HepG2 (cell line): Measurements from ENCODE around the gene SETD1A. TPM values are rescaled to one million over a fixed set of nuclear protein-coding genes. Genes with fewer than 3 reads are reported as not detected.

Experiments
- AHDC1 ChIP-seq: sonication (generic); formaldehyde crosslinking; IDR thresholded peaks from 2 replicates; pipeline ENCODE4 v1.5.1; 2020; ENCODE audit warnings: mild to moderate bottlenecking, missing genetic modification reagents, borderline replicate concordance
- HDAC1 ChIP-seq: sonication (generic); formaldehyde crosslinking; IDR thresholded peaks from 2 replicates; pipeline ENCODE4 v1.5.1; 2020; ENCODE audit warnings: mild to moderate bottlenecking, missing genetic modification reagents
- HIC2 ChIP-seq: sonication (generic); formaldehyde crosslinking; IDR thresholded peaks from 2 replicates; pipeline ENCODE4 v1.9.0; 2022; ENCODE audit warnings: low read depth, missing genetic modification reagents
- ISL2 ChIP-seq: sonication (generic); formaldehyde crosslinking; IDR thresholded peaks from 2 replicates; pipeline ENCODE4 v1.5.0; 2020; ENCODE audit warnings: missing genetic modification reagents
- MEIS2 ChIP-seq: sonication (generic); formaldehyde crosslinking; IDR thresholded peaks from 2 replicates; pipeline ENCODE4 v1.9.0; 2021; ENCODE audit warnings: mild to moderate bottlenecking, missing genetic modification reagents
- PHB2 ChIP-seq: fragments of 450-650 bp; IDR thresholded peaks from 2 replicates; pipeline ENCODE4 v1.6.1; 2018; ENCODE audit not compliant: partially characterized antibody
- PRDM15 ChIP-seq: sonication (generic); formaldehyde crosslinking; IDR thresholded peaks from 2 replicates; pipeline ENCODE4 v1.4.0; 2020; ENCODE audit warnings: missing genetic modification reagents
- RFXAP ChIP-seq: sonication (generic); formaldehyde crosslinking; IDR thresholded peaks from 2 replicates; pipeline ENCODE4 v1.4.0; 2020; ENCODE audit warnings: missing genetic modification reagents, borderline replicate concordance
- SAFB2 ChIP-seq: sonication (generic); formaldehyde crosslinking; IDR thresholded peaks from 2 replicates; pipeline ENCODE4 v1.5.1; 2020; ENCODE audit warnings: missing genetic modification reagents, low read depth, mild to moderate bottlenecking, borderline replicate concordance
- SKIL ChIP-seq: sonication (generic); formaldehyde crosslinking; IDR thresholded peaks from 2 replicates; pipeline ENCODE4 v1.8.0; 2022; ENCODE audit warnings: missing genetic modification reagents, mild to moderate bottlenecking, moderate library complexity, borderline replicate concordance
- TSC22D2 ChIP-seq: sonication (generic); formaldehyde crosslinking; IDR thresholded peaks from 2 replicates; pipeline ENCODE4 v1.5.1; 2020; ENCODE audit warnings: missing genetic modification reagents, mild to moderate bottlenecking, borderline replicate concordance
- ZNF224 ChIP-seq: sonication (generic); formaldehyde crosslinking; IDR thresholded peaks from 2 replicates; pipeline ENCODE4 v1.5.0; 2020; ENCODE audit warnings: mild to moderate bottlenecking, missing genetic modification reagents
- ZNF326 ChIP-seq: sonication (generic); formaldehyde crosslinking; IDR thresholded peaks from 2 replicates; pipeline ENCODE4 v1.4.0; 2020; ENCODE audit warnings: missing genetic modification reagents, borderline replicate concordance
- ZSCAN12 ChIP-seq: sonication (generic); formaldehyde crosslinking; IDR thresholded peaks from 2 replicates; pipeline ENCODE4 v1.9.0; 2021; ENCODE audit warnings: mild to moderate bottlenecking, missing genetic modification reagents
- polyA plus RNA-seq, 8 experiments: library from polyadenylated mRNA; depleted of rRNA in 3 of 8; stranded (reverse) in 7 of 8; unstranded in 1 of 8; fragments of >200 nt; fragmentation: Illumina TruSeq in 4 of 8; extraction: Trizol in 4 of 8; gene quantifications; 2 replicates each; pipeline versions ENCODE4 v1.2.1 to v1.2.3, GENCODE V29; 2011 to 2016; ENCODE audit warnings: low read depth in 4 of 8, missing spikeins in 1 of 8, mixed read lengths in 1 of 8; ENCODE audit not compliant: insufficient read depth in 1 of 8
- total RNA-seq, 5 experiments: library from RNA; depleted of rRNA; stranded (reverse); fragments of >200 nt; fragmentation: Illumina TruSeq; extraction: Trizol; gene quantifications; 2 replicates each; pipeline ENCODE4 v1.2.3, GENCODE V29; 2016; ENCODE audit warnings: low read depth in 1 of 5

Gene SETD1A
- total and polyA plus RNA-seq, 2 of the 13 experiments (the other 11 are each of a cell fraction or from before 2014, with no cell fraction given): 3.8 to 5.6 TPM

- peak; percentile 83; the same call in 1 of the 2 replicates for TF ChIP-seq AHDC1 (CRISPR knock-in tag)
- peak; percentile 87; the same call in 1 of the 2 replicates for TF ChIP-seq ZNF326 (CRISPR knock-in tag)
- no peak for TF ChIP-seq RFXAP (CRISPR knock-in tag)
- peak; percentile 60; the same call in 1 of the 2 replicates for TF ChIP-seq PRDM15 (CRISPR knock-in tag)
- TF ChIP-seq HDAC1 (CRISPR knock-in tag): peak; percentile 87
- TF ChIP-seq PHB2: no peak
- TF ChIP-seq HIC2: peak; percentile 54; the same call in 1 of the 2 replicates
- peak; percentile 58 for TF ChIP-seq MEIS2 (CRISPR knock-in tag)
- TF ChIP-seq SAFB2 (CRISPR knock-in tag): 0 out of 2 replicates have a peak, but pooled peaks have one; percentile 36
- TF ChIP-seq ISL2 (CRISPR knock-in tag): 0 out of 2 replicates have a peak, but pooled peaks have one; percentile 25
- TF ChIP-seq TSC22D2 (CRISPR knock-in tag): no peak; the same call in 1 of the 2 replicates
- TF ChIP-seq SKIL (CRISPR knock-in tag): peak; percentile 78
- no peak for TF ChIP-seq ZNF224
- TF ChIP-seq ZSCAN12 (CRISPR knock-in tag): no peak
These were observed 39.6 kb downstream of the SETD1A start (continued) for GRCh38 chr16:30996985-30997724.
